HEK293 (cell line): ENCODE data around the gene COL25A1.

Experiments used
- CTCF ChIA-PET: fragments of 350-600 bp; formaldehyde crosslinking; extraction: SDS; loops from one replicate; lab custom pipeline; 2021; ENCODE audit warnings: antibody characterized with exemption; lab: Yijun Ruan, JAX
- POLR2A ChIA-PET: fragments of 300-600 bp; formaldehyde crosslinking; extraction: SDS; loops from one replicate; lab custom pipeline; 2020; ENCODE audit warnings: antibody characterized with exemption, inconsistent platforms; lab: Yijun Ruan, JAX
- H3K27ac ChIP-seq: fragments of 200-500 bp; sonication (Bioruptor generic); 2 replicates; pipeline ENCODE4 v1.5.1; 2014; ENCODE audit warnings: low read depth, low read length, control low read depth, inconsistent platforms; ENCODE audit errors: extremely low read depth
- H3K36me3 ChIP-seq, 2 experiments: fragments of 200-500 bp in 1 of 2; sonication (Bioruptor generic) in 1 of 2; 1 replicate in 1 of 2; 2 replicates in 1 of 2; pipeline ENCODE4 v1.5.1; 2014 to 2017; ENCODE audit warnings: inconsistent platforms in 2 of 2, low read length in 2 of 2; ENCODE audit not compliant: control insufficient read depth in 2 of 2, insufficient read depth in 1 of 2
- H3K4me1 ChIP-seq: fragments of 200-500 bp; sonication (Bioruptor generic); 2 replicates; pipeline ENCODE4 v1.5.1; 2014; ENCODE audit warnings: mild to moderate bottlenecking, low read length, inconsistent platforms; ENCODE audit not compliant: control insufficient read depth, insufficient read depth
- H3K4me3 ChIP-seq: 2 replicates; pipeline ENCODE4 v1.5.1; 2011; ENCODE audit warnings: low read depth, mild to moderate bottlenecking, control low read depth, low read length, moderate library complexity
- H3K9me3 ChIP-seq: fragments of 200-500 bp; sonication (Bioruptor generic); 2 replicates; pipeline ENCODE4 v1.5.1; 2014; ENCODE audit warnings: low read depth, low read length, inconsistent platforms; ENCODE audit not compliant: control insufficient read depth, insufficient read depth
- BCL11B ChIP-seq: fragments of 450-650 bp; formaldehyde crosslinking; IDR thresholded peaks from 2 replicates; pipeline ENCODE4 v1.5.1; 2016; ENCODE audit warnings: low read depth, missing biosample characterization, missing genetic modification characterization
- GLI2 ChIP-seq: fragments of 450-650 bp; formaldehyde crosslinking; IDR thresholded peaks from 2 replicates; pipeline ENCODE4; 2017; ENCODE audit warnings: missing biosample characterization, missing genetic modification characterization, low read depth, borderline replicate concordance
- GLIS2 ChIP-seq: fragments of 450-650 bp; formaldehyde crosslinking; IDR thresholded peaks from 2 replicates; pipeline ENCODE4 v1.5.1; 2016; ENCODE audit warnings: missing biosample characterization, missing genetic modification characterization
- ZBTB21 ChIP-seq: fragments of 450-650 bp; formaldehyde crosslinking; IDR thresholded peaks from 2 replicates; pipeline ENCODE4 v1.5.1; 2017; ENCODE audit warnings: missing biosample characterization, missing genetic modification characterization
- ZBTB49 ChIP-seq: fragments of 450-650 bp; formaldehyde crosslinking; IDR thresholded peaks from 2 replicates; pipeline ENCODE4 v1.5.1; 2016; ENCODE audit warnings: missing biosample characterization, missing genetic modification characterization, low read depth
- ZIC2 ChIP-seq: fragments of 450-650 bp; formaldehyde crosslinking; IDR thresholded peaks from 2 replicates; pipeline ENCODE4 v1.5.1; 2016; ENCODE audit warnings: missing biosample characterization, missing genetic modification characterization
- ZNF335 ChIP-seq: fragments of 450-650 bp; formaldehyde crosslinking; conservative IDR thresholded peaks from 2 replicates; pipeline ENCODE4 v1.5.1; 2016; ENCODE audit warnings: missing biosample characterization, missing genetic modification characterization
- ZNF341 ChIP-seq: fragments of 450-650 bp; formaldehyde crosslinking; IDR thresholded peaks from 2 replicates; pipeline ENCODE4; 2016; ENCODE audit warnings: low read depth, missing biosample characterization, missing genetic modification characterization
- ZNF362 ChIP-seq: fragments of 450-650 bp; formaldehyde crosslinking; IDR thresholded peaks from 2 replicates; pipeline ENCODE4 v1.5.1; 2016; ENCODE audit warnings: missing biosample characterization, missing genetic modification characterization
- ZNF394 ChIP-seq: fragments of 450-650 bp; formaldehyde crosslinking; IDR thresholded peaks from 2 replicates; pipeline ENCODE4 v1.5.1; 2016; ENCODE audit warnings: missing biosample characterization, missing genetic modification characterization, mild to moderate bottlenecking, moderate library complexity, borderline replicate concordance
- ZNF423 ChIP-seq: fragments of 450-650 bp; formaldehyde crosslinking; IDR thresholded peaks from 2 replicates; pipeline ENCODE4 v1.5.1; 2016; ENCODE audit warnings: missing biosample characterization, missing genetic modification characterization
- ZNF488 ChIP-seq: fragments of 450-650 bp; formaldehyde crosslinking; IDR thresholded peaks from 2 replicates; pipeline ENCODE4 v1.5.1; 2016; ENCODE audit warnings: missing biosample characterization, missing genetic modification characterization
- ZNF548 ChIP-seq: fragments of 450-650 bp; formaldehyde crosslinking; IDR thresholded peaks from 2 replicates; pipeline ENCODE4 v1.5.1; 2016; ENCODE audit warnings: missing biosample characterization, missing genetic modification characterization
- ZNF791 ChIP-seq: fragments of 450-650 bp; formaldehyde crosslinking; IDR thresholded peaks from 2 replicates; pipeline ENCODE4 v1.5.1; 2016; ENCODE audit warnings: missing biosample characterization, missing genetic modification characterization
- TF ChIP-seq, protein P1 (sequence below): fragments of 450-650 bp; formaldehyde crosslinking; IDR thresholded peaks from 2 replicates; pipeline ENCODE4 v1.5.1; 2016; ENCODE audit warnings: missing biosample characterization, missing genetic modification characterization
- TF ChIP-seq, protein P2 (sequence below): fragments of 450-650 bp; formaldehyde crosslinking; IDR thresholded peaks from 2 replicates; pipeline ENCODE4 v1.5.1; 2016; ENCODE audit warnings: missing biosample characterization, missing genetic modification characterization
- TF ChIP-seq, protein P3 (sequence below): fragments of 450-650 bp; formaldehyde crosslinking; IDR thresholded peaks from 2 replicates; pipeline ENCODE4 v1.5.1; 2016; ENCODE audit warnings: missing biosample characterization, missing genetic modification characterization, borderline replicate concordance
- TF ChIP-seq, protein P4 (sequence below): fragments of 450-650 bp; formaldehyde crosslinking; IDR thresholded peaks from 2 replicates; pipeline ENCODE4 v1.5.0; 2017; ENCODE audit warnings: missing biosample characterization, missing genetic modification characterization, borderline replicate concordance

The COL25A1 gene

GRCh38 chr4:108846568-108846967 lies 455.9 kb downstream of the COL25A1 start:
- Histone ChIP-seq H3K4me3 (no peak overlapping the region), H3K36me3 (no peaks in the 10 kb centered on the region), H3K4me1 (peaks cover 4% of the 10 kb centered on the region; the same call in 1 of the 2 replicates), H3K9me3 (no peaks in the 10 kb centered on the region), H3K27ac (no peak overlapping the region)
- TF ChIP-seq ZBTB49, result no peak
- TF ChIP-seq ZBTB21 (tag by site-specific recombination), result no peak
- TF ChIP-seq ZNF335 (tag by site-specific recombination), result no peak
- TF ChIP-seq ZNF362 (tag by site-specific recombination), result no peak
- no peak for TF ChIP-seq ZIC2 (tag by site-specific recombination)
- TF ChIP-seq ZNF394 (tag by site-specific recombination), result no peak
- TF ChIP-seq ZNF548 (tag by site-specific recombination), result no peak
- no peak for TF ChIP-seq GLI2 (tag by site-specific recombination)
- no peak for TF ChIP-seq ZNF791 (tag by site-specific recombination)
- TF ChIP-seq, protein P1, sequence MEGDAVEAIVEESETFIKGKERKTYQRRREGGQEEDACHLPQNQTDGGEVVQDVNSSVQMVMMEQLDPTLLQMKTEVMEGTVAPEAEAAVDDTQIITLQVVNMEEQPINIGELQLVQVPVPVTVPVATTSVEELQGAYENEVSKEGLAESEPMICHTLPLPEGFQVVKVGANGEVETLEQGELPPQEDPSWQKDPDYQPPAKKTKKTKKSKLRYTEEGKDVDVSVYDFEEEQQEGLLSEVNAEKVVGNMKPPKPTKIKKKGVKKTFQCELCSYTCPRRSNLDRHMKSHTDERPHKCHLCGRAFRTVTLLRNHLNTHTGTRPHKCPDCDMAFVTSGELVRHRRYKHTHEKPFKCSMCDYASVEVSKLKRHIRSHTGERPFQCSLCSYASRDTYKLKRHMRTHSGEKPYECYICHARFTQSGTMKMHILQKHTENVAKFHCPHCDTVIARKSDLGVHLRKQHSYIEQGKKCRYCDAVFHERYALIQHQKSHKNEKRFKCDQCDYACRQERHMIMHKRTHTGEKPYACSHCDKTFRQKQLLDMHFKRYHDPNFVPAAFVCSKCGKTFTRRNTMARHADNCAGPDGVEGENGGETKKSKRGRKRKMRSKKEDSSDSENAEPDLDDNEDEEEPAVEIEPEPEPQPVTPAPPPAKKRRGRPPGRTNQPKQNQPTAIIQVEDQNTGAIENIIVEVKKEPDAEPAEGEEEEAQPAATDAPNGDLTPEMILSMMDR, result no peak
- TF ChIP-seq, protein P2, sequence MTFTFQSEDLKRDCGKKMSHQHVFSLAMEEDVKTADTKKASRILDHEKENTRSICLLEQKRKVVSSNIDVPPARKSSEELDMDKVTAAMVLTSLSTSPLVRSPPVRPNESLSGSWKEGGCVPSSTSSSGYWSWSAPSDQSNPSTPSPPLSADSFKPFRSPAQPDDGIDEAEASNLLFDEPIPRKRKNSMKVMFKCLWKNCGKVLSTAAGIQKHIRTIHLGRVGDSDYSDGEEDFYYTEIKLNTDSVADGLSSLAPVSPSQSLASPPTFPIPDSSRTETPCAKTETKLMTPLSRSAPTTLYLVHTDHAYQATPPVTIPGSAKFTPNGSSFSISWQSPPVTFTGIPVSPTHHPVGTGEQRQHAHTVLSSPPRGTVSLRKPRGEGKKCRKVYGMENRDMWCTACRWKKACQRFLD, result no peak
- POLR2A ChIA-PET, result no interaction called here
- CTCF ChIA-PET, result no interaction called here

DNA sequence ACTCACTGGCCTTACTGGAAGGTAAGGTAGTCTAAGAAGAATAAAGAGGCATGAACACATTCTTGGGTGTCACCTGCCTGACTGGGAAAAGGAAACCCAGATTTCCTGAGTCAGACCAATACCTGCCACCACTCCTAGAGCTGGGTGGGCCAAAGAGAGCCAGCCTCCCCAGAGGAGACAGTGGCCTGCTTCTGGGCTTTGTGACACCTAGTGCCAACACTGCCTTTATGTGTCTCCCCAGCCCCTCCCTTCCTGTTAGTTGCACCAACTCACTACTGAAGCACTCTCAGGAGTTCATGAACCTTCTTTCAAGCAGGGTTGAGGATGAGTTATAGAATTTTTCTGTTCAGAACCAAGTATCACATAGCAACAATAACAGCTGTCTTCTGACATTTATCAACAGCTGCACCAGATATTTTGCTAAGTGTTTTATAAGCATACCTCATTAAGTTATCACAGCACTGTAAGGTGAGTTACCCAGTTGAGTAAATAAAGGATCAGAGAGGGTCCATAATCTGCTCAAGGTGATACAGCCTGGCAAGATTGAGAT lies 462.0 kb downstream of the COL25A1 start:
- H3K4me1 ChIP-seq, result no peaks in the 10 kb centered on the region
- POLR2A ChIA-PET, result no interaction called here
- CTCF ChIA-PET, result no interaction called here
- TF ChIP-seq ZBTB49 (no peak), ZNF341 (tag by site-specific recombination) (no peak), ZNF394 (tag by site-specific recombination) (no peak), GLIS2 (no peak), ZNF423 (tag by site-specific recombination) (no peak), ZNF488 (tag by site-specific recombination) (no peak), ZNF791 (tag by site-specific recombination) (no peak), ZNF335 (tag by site-specific recombination) (no peak), BCL11B (no peak)
- TF ChIP-seq, protein P3, sequence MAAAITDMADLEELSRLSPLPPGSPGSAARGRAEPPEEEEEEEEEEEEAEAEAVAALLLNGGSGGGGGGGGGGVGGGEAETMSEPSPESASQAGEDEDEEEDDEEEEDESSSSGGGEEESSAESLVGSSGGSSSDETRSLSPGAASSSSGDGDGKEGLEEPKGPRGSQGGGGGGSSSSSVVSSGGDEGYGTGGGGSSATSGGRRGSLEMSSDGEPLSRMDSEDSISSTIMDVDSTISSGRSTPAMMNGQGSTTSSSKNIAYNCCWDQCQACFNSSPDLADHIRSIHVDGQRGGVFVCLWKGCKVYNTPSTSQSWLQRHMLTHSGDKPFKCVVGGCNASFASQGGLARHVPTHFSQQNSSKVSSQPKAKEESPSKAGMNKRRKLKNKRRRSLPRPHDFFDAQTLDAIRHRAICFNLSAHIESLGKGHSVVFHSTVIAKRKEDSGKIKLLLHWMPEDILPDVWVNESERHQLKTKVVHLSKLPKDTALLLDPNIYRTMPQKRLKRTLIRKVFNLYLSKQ (tag by site-specific recombination), result no peak
- TF ChIP-seq, protein P4, sequence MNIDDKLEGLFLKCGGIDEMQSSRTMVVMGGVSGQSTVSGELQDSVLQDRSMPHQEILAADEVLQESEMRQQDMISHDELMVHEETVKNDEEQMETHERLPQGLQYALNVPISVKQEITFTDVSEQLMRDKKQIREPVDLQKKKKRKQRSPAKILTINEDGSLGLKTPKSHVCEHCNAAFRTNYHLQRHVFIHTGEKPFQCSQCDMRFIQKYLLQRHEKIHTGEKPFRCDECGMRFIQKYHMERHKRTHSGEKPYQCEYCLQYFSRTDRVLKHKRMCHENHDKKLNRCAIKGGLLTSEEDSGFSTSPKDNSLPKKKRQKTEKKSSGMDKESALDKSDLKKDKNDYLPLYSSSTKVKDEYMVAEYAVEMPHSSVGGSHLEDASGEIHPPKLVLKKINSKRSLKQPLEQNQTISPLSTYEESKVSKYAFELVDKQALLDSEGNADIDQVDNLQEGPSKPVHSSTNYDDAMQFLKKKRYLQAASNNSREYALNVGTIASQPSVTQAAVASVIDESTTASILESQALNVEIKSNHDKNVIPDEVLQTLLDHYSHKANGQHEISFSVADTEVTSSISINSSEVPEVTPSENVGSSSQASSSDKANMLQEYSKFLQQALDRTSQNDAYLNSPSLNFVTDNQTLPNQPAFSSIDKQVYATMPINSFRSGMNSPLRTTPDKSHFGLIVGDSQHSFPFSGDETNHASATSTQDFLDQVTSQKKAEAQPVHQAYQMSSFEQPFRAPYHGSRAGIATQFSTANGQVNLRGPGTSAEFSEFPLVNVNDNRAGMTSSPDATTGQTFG (tag by site-specific recombination), result no peak

More for the DNA sequence above, 462.0 kb downstream of the COL25A1 start:
- Histone ChIP-seq H3K36me3 (no peaks in the 10 kb centered on the region), H3K27ac (no peak overlapping the region), H3K4me3 (no peak overlapping the region), H3K9me3 (no peaks in the 10 kb centered on the region)
